Adrenal gland (tissue), 12 donors: ENCODE data around the gene ADAMTS12. TPM values are rescaled to one million over a fixed set of nuclear protein-coding genes. Genes with fewer than 3 reads are reported as not detected.

Experiments used
- DNase-seq, 7 donors: peaks; one replicate each; pipeline ENCODE4 v3.0.0-alpha.2; 2019 to 2020
- H3K27ac ChIP-seq, 5 donors: fragments of 200-600 bp; sonication (generic) in 4 of 5; 1 replicate in 3 of 5; 2 replicates in 2 of 5; pipeline versions ENCODE4 v1.5.1 to v1.8.0; 2016 to 2020; ENCODE audit warnings: mild to moderate bottlenecking in 1 of 5
- H3K27me3 ChIP-seq: fragments of 200-600 bp; 2 replicates; pipeline ENCODE4 v1.8.0; 2021
- H3K36me3 ChIP-seq, 2 donors: fragments of 200-600 bp; replicated peaks in 1 of 2; 1 replicate in 1 of 2; 2 replicates in 1 of 2; pipeline versions ENCODE4 v1.5.1 to v1.8.0; 2018 to 2022
- H3K4me1 ChIP-seq, 2 donors: fragments of 200-600 bp; replicated peaks in 1 of 2; 1 replicate in 1 of 2; 2 replicates in 1 of 2; pipeline versions ENCODE4 v1.5.1 to v1.8.0; 2018 to 2021
- H3K4me3 ChIP-seq, 4 donors: fragments of 200-600 bp; sonication (generic) in 3 of 4; one replicate each; pipeline ENCODE4 v1.5.1; 2016 to 2018
- H3K9me3 ChIP-seq, 3 donors: fragments of 200-600 bp; sonication (generic) in 1 of 3; replicated peaks in 1 of 3; 1 replicate in 2 of 3; 2 replicates in 1 of 3; pipeline versions ENCODE4 v1.5.1 to v1.8.0; 2016 to 2021
- POLR2A ChIP-seq, 2 donors: fragments of 450-650 bp; IDR thresholded peaks; one replicate each; pipeline ENCODE4 v1.6.1; 2017; ENCODE audit warnings: antibody characterized with exemption in 2 of 2, mild to moderate bottlenecking in 2 of 2, moderate library complexity in 1 of 2
- WGBS, 4 donors: extraction: QIAGEN DNeasy Blood & Tissue Kit in 2 of 4; methylation state at CpG; one replicate each; pipeline versions ENCODE4 v1.1.5 to v1.1.7; 2013 to 2017; 5-methylcytosine and 5-hydroxymethylcytosine counted together
- intact Hi-C, 2 donors: fragments of 100-400 bp; cut with DNase I; formaldehyde crosslinking; loops; one replicate each; pipeline versions ENCODE4 v1.14.1 to v1.15.0; 2022 to 2023
- polyA plus RNA-seq, 3 donors: library from polyadenylated mRNA; stranded (reverse); fragments of 200-250 nt in 2 of 3; fragments of 350-450 nt in 1 of 3; fragmentation: Illumina TruSeq in 1 of 3; extraction: RNeasy Lipid Tissue Mini Kit (QIAGEN cat#74804) in 1 of 3; gene quantifications; one replicate each; pipeline ENCODE4 v1.2.3, GENCODE V29; 2013 to 2014
- total RNA-seq, 9 donors: library from RNA; depleted of rRNA in 4 of 9; stranded (reverse); fragments of >200 nt in 4 of 9; fragments of 120-200 nt in 1 of 9; fragmentation: NEBNext Ultra II Directional in 1 of 9; extraction: Animal tissue kit (Norgen Biotek cat#: 25700) in 1 of 9; gene quantifications; one replicate each; pipeline versions ENCODE4 v1.1.0 to v1.2.4, GENCODE V29; 2013 to 2023
- TF ChIP-seq, protein P1 (sequence below), 6 experiments: fragments of 450-650 bp in 4 of 6; fragments of 200-600 bp in 2 of 6; sonication (generic) in 1 of 6; IDR thresholded peaks; 1 replicate in 5 of 6; 2 replicates in 1 of 6; pipeline versions ENCODE4 v1.5.1 to v1.8.0; 2016 to 2021; ENCODE audit warnings: antibody characterized with exemption in 6 of 6, mild to moderate bottlenecking in 2 of 6, moderate library complexity in 1 of 6
- donor health status: healthy with polysubstance abuse.
- donor health status: Bipolar disorder and iron deficiency.
- donor health status: DM: yes; HTN: yes; CAD: no.
- donor health status: DM: no; HTN: no; CAD: no.
- donor health status: DM: no; HTN: no; CAD: no.
- donor health status: DM: yes; HTN: yes; CAD: no.

The ADAMTS12 gene
- total and polyA plus RNA-seq, 12 donors = 1.9 to 76.1 (median 10.5) TPM

DNA sequence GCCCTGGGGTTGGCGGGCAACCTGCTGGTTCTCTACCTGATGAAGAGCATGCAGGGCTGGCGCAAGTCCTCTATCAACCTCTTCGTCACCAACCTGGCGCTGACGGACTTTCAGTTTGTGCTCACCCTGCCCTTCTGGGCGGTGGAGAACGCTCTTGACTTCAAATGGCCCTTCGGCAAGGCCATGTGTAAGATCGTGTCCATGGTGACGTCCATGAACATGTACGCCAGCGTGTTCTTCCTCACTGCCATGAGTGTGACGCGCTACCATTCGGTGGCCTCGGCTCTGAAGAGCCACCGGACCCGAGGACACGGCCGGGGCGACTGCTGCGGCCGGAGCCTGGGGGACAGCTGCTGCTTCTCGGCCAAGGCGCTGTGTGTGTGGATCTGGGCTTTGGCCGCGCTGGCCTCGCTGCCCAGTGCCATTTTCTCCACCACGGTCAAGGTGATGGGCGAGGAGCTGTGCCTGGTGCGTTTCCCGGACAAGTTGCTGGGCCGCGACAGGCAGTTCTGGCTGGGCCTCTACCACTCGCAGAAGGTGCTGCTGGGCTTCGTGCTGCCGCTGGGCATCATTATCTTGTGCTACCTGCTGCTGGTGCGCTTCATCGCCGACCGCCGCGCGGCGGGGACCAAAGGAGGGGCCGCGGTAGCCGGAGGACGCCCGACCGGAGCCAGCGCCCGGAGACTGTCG is 45.4 kb upstream of the ADAMTS12 start:
- H3K4me1 ChIP-seq = peaks cover 0 to 27% of the 10 kb centered on the region in 2 donors
- 21 to 43% (median 33%) methylated on average over 16 to 54 of the region's 54 CpGs for WGBS, 4 donors
- TF ChIP-seq, protein P1, sequence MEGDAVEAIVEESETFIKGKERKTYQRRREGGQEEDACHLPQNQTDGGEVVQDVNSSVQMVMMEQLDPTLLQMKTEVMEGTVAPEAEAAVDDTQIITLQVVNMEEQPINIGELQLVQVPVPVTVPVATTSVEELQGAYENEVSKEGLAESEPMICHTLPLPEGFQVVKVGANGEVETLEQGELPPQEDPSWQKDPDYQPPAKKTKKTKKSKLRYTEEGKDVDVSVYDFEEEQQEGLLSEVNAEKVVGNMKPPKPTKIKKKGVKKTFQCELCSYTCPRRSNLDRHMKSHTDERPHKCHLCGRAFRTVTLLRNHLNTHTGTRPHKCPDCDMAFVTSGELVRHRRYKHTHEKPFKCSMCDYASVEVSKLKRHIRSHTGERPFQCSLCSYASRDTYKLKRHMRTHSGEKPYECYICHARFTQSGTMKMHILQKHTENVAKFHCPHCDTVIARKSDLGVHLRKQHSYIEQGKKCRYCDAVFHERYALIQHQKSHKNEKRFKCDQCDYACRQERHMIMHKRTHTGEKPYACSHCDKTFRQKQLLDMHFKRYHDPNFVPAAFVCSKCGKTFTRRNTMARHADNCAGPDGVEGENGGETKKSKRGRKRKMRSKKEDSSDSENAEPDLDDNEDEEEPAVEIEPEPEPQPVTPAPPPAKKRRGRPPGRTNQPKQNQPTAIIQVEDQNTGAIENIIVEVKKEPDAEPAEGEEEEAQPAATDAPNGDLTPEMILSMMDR (IDR thresholded peaks at IDR 0.05) = no peak
- TF ChIP-seq POLR2A (IDR thresholded peaks at IDR 0.05) = no peak
- H3K4me3 ChIP-seq = peak overlapping the region in 1 of 4 donors; percentile 30
- DNase-seq = peak in 4 of 7 donors; percentile 26 to 43 (median 35)
- no peaks in the 10 kb centered on the region for H3K9me3 ChIP-seq
- no peaks in the 10 kb centered on the region for H3K36me3 ChIP-seq
- intact Hi-C loops = loop anchor here (10.0 kb wide), 3 partner anchors 82 to 502 kb away; no protein-coding TSS in a partner anchor
- peaks cover 19% of the 10 kb centered on the region for H3K27me3 ChIP-seq
- H3K27ac ChIP-seq = no peak overlapping the region

DNA sequence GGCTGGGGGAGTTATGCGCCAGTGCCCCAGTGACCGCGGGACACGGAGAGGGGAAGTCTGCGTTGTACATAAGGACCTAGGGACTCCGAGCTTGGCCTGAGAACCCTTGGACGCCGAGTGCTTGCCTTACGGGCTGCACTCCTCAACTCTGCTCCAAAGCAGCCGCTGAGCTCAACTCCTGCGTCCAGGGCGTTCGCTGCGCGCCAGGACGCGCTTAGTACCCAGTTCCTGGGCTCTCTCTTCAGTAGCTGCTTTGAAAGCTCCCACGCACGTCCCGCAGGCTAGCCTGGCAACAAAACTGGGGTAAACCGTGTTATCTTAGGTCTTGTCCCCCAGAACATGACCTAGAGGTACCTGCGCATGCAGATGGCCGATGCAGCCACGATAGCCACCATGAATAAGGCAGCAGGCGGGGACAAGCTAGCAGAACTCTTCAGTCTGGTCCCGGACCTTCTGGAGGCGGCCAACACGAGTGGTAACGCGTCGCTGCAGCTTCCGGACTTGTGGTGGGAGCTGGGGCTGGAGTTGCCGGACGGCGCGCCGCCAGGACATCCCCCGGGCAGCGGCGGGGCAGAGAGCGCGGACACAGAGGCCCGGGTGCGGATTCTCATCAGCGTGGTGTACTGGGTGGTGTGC is 44.7 kb upstream of the ADAMTS12 start, which contains the start of gene RXFP3:
TSS of gene RXFP3 (plus strand) at position 6 of the 636 bp plus-strand sequence. CDS start at position 361, 355 bp downstream.
- WGBS, 4 donors = 5 to 13% (median 7%) methylated on average over 3 to 45 of the region's 45 CpGs
- Histone ChIP-seq H3K27me3 (peaks cover 19% of the 10 kb centered on the region), H3K36me3 (no peaks in the 10 kb centered on the region), H3K4me3 (peak within 1 kb of the TSS in 1 of 4 donors; percentile 30), H3K9me3 (no peaks in the 10 kb centered on the region), H3K4me1 (peaks cover 0 to 27% of the 10 kb centered on the region in 2 donors), H3K27ac (no peak within 1 kb of the TSS)
- intact Hi-C loops = loop anchor here (10.0 kb wide), 3 partner anchors 82 to 502 kb away; no protein-coding TSS in a partner anchor
- peak in 4 of 7 donors; percentile 17 to 27 (median 22) for DNase-seq
- TF ChIP-seq POLR2A (IDR thresholded peaks at IDR 0.05) = no peak
- TF ChIP-seq, protein P1 (IDR thresholded peaks at IDR 0.05) = no peak

DNA sequence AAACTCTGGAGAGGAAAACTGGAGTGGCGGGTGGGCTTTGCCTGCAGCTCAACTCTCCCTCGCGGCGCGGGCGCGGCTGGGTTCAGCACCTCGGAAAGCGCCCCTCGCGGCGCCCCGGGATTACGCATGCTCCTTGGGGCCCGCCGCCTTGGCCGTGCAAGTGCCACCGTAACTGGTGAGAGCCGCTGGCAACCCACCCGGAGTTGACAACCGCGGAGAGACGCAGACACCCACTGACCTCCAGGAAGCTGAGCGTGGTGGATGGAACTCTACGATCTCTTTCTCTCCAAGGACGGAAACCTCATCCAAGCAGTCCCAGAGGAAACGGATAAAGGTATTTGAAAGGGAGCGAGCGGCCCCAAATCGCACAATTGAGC is 44.2 kb upstream of the ADAMTS12 start:
- Histone ChIP-seq H3K36me3 (no peaks in the 10 kb centered on the region), H3K27ac (no peak overlapping the region), H3K27me3 (peaks cover 19% of the 10 kb centered on the region), H3K9me3 (no peaks in the 10 kb centered on the region), H3K4me3 (peak overlapping the region in 1 of 4 donors; percentile 30), H3K4me1 (peaks cover 0 to 27% of the 10 kb centered on the region in 2 donors)
- 1 to 3% (median 1%) methylated on average over 7 to 30 of the region's 30 CpGs for WGBS, 4 donors
- intact Hi-C loops = loop anchor here (10.0 kb wide), 3 partner anchors 81 to 501 kb away; no protein-coding TSS in a partner anchor
- TF ChIP-seq POLR2A (IDR thresholded peaks at IDR 0.05) = no peak
- TF ChIP-seq, protein P1 (IDR thresholded peaks at IDR 0.05) = peak in 4 of 6 experiments; percentile 28 to 46 (median 38)
- peak; percentile 53 to 82 (median 71) for DNase-seq

DNA sequence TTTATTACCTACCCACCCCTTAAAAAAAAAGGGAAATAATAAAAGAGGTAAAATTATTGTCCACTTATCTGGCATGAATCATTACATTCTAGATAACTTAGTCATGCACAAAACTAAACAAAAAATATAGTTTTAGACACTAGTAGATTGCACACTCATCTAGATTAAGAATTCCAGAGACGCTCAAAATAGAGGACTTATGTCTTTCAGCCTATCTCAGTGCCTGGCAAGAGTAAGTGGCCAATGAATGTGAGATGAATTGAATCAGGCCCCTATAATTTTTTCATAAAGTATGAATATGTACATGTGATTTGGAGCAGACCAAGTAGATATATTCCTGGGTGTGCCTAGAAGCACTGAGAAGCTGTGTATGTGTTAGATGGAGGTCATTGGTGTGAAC is 42.4 kb upstream of the ADAMTS12 start:
- TF ChIP-seq, protein P1 (IDR thresholded peaks at IDR 0.05) = no peak
- TF ChIP-seq POLR2A (IDR thresholded peaks at IDR 0.05) = no peak
- WGBS, 4 donors = 43 to 67% (median 54%) methylated on average over 1 of the region's 1 CpG
- H3K4me3 ChIP-seq = no peak overlapping the region
- H3K9me3 ChIP-seq = no peaks in the 10 kb centered on the region
- H3K4me1 ChIP-seq = peaks cover 0 to 27% of the 10 kb centered on the region in 2 donors
- H3K27me3 ChIP-seq = peaks cover 19% of the 10 kb centered on the region
- intact Hi-C loops = loop anchor here (10.0 kb wide), 3 partner anchors 79 to 499 kb away; no protein-coding TSS in a partner anchor
- no peak for DNase-seq
- no peak overlapping the region for H3K27ac ChIP-seq
- H3K36me3 ChIP-seq = no peaks in the 10 kb centered on the region
